NCI-H146 treated with DMSO at 0.1 percent for 48 hours (cell line): ENCODE data around the gene SLC6A17.
A peak's percentile ranks its signal among the peaks of the same experiment; 100 is the strongest.

Experiments
- DNase-seq: peaks from one replicate; lab custom pipeline; 2025; ENCODE audit not compliant: unreplicated experiment; lab: John Stamatoyannopoulos, UW

SLC6A17 gene

DNA sequence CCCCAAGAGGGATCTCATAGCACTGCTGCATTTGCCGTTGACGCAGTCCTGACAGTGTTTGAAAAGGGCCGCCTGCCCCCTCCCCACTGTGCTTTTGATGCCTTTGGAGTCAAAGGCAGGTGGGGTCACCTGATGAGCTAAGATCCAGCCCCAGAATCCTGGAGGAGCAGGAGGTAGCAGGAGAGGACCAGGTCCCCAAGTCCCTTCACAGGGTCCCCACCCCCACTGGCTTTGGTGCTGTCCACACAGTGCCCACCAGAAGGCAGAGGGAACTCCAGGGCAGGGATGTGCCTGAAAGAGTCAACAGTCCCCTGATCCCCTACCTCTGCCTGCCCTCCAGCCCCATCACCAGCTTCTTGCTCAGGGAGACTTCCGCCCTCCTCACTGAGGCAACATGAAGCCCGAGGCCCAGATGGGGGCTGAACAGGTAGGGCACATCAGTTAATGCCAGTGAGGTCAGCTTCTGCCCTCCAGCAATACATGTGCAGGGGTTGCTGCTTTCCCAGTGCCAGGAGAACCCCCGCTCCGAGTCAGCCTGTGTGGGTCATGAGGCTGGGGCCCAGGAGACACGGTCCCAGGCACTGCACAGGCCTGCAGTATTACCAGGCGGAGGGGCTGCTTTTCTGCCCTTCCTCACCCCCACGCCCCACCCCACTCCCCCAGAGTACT lies 51.0 kb downstream of the SLC6A17 start:
- no peak for DNase-seq

DNA sequence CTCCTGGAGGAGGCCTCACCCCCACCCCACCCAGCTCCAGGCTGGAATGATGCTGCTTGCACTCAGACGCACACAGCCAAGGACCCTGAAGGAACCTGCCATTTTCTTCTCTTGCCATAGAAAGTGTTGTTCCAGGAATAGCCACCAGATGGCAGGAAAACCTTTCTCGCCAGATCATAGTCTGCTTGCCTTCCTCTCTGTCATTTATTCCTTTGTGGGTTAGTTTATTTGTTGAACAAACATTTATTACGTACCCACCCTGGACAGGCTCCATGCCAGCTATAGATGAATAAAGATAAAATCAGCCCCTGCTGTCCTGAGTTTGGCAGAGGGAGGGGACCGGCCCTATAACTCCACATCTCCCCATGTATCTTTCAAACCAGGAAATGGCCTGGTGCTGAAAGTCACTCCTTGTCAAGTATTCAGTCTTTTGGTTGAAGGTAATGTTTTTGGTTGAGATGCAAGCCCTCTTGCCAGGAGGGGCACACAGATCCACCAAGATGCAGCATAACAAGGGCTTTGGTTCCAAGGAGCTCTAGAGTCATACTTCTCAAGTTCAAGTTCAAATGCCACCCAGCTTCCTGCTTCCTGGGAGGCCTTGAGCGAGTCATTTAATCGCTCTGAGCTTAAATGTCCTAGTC lies 52.8 kb downstream of the SLC6A17 start:
- peak; percentile 54 for DNase-seq

DNA sequence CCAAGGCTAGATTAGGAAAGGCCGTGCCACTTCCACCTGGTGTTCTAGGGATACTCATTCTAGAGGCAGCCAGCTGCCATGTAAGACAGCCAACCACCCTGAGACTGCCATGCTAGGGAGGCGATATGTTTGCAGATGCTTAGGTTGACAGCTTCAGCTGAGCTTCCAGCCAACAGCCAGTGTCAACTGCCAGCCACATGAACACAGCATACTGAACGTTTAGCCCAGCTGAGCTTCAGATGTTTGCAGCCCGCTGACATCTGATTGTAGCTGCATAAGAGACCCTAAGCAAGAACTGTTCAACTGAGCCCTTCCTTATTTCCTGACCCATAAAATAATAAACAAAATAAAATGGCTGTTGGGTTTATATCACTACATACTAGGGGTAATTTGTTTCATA lies 54.9 kb downstream of the SLC6A17 start:
- no peak for DNase-seq

DNA sequence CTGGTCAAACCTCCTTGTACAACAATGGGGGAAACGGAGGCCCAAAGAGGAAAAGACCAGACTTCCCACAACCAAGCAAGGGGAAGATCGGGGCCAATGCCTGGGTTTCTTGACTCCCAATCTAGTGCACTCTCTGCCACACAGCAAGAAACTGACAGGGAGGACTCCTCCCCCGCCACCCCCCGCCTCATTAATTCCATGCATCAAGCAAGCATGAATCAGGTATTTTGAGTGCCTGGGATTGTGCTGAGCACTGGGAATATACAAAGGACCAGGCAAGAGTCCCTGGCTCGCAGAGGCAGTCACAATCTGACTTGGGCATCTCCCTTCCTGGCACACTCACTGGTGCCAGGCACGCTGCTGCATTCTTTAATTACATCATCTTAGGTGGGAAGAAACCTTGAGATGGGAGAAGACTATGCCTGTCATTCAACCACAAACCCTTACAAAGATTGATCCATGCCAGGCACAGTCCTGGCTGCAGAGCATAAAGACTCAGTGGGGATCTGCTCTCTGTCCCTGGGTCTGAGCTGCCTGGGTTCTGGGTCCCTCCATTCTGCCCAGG lies 55.4 kb downstream of the SLC6A17 start:
- DNase-seq, result no peak

DNA sequence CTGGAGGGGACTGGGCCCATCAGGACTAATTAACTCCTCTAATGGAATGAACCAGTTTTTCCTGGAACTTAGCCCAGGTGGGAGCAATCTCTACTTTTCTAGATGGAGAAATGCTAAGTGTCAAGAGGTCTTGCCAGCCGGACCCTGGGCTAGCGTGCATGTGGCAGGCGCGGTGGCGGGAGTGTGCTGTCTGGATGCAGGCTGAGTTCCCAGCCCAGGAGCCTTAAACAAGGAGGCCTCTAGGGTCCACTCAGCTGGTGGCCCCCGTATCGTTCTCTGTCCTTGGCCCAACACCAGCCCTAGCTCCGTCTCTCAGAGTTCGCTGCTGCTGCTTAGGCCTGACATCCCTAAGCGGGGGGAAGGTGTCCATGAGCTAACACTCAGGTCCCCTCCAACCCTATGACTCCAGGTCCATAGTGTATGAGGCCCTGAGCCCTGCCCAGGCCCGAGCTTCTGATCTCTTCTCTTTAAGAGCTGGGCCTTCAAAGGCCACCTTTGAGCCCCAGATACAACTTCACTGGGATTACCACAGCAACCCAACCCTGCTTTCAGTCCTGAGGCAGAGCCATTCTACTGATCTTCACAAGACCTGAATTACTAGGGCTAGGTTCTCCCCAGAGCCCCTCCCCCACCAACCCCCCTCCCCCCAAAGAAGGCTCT lies 56.1 kb downstream of the SLC6A17 start:
- no peak for DNase-seq

DNA sequence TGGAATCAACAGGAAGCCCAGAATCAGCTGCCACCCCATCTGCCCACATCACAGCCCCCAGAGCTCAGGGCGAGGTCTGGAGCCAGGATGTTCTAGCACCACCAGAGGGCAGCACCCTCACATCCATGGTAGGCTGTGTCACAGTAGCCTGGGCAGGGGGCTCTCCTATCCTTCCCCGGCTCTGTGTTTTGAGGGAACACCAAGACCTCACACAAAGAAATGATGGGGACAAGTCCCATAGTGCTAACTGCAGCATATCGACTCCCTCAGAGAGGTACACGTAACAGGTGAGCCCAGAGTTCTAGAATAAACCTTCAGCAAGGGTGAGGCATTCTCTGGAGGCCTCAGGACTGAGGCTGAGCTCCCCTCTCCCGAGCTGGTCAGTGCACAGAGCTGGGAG lies 57.5 kb downstream of the SLC6A17 start:
- peak; percentile 36 for DNase-seq

DNA sequence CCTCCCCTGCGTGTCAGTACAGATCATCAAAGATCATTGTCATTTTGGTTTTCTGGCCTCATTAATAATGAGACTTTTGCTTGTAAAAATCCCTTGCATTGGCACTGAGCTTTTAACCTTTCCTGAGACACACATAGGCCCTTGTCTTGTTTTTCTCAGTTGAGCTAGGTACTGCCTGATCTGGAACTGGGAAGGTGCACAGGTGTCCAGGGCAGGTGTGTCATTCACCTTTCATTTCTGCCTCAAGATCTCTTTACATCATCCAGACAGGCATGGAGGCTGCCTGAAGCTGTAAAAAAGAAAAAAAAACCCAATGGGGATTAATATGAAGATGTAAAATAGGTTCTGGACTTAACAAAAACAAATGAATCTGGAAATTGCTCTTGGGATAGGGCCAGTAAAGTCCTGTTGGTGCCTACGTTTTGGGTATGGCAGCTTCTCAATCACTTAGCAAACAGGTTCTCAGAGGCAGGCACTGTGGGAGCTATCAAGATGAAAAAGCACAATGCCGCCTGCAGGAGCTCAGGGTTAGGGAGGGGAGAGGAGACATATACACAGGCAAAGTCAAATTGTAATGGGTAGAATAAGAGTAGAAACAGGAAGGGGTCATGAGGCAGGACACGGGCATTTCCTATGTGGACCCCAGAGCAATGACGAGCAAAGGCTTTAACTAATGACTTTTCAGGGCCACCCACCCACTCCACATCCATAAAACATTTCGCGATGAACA lies 58.8 kb downstream of the SLC6A17 start:
- peak; percentile 5 for DNase-seq

DNA sequence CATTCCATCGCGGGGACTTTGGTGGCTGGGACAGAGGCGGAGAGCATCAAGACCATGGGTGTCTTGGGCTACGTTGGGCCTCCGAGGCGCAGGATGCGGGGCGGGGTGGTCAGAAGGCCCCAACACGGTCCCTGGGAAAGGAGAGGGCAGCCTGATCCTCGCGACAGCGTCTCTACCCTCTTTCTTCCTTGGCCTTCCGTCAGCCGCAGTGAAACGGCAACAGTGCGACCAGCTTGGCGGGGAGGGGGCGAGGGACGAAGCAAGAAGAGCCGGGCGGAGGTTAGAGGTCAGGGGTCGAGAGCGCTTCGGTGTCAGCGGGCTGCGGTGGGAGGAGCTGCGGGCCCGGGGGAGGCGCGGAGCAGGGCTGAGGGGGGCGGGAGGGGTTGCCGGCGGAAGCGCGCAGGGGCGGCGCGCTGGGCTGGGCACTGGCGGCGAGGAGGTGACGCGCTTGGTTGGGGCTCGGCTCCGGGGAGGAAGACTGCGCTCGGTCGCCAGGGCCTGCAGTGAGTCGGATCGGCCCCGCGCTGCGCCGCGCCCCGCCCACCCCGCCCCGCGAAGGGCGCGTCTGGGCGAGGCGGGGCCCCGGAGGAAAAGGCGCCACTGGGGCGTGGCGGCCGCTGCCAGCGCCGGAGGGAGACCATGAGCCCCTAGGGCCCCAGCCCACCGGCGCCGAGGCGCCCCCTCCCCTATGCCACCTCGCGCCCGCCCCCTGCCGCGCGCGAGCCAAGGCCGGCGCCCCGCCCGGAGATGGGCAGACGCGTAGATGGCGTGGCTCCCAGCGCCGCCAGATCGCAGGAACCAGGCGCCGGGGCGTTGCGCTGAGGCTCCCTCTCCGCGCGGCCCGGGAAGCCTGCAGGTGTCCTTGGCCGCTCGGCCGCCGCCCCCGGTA lies 59.7 kb downstream of the SLC6A17 start, which contains the start of gene KCNC4:
Gene KCNC4 (plus strand): TSS at position 600 of the 889 bp plus-strand sequence. CDS start 1,186 bp downstream, outside the sequence.
- peak; percentile 78 for DNase-seq

DNA sequence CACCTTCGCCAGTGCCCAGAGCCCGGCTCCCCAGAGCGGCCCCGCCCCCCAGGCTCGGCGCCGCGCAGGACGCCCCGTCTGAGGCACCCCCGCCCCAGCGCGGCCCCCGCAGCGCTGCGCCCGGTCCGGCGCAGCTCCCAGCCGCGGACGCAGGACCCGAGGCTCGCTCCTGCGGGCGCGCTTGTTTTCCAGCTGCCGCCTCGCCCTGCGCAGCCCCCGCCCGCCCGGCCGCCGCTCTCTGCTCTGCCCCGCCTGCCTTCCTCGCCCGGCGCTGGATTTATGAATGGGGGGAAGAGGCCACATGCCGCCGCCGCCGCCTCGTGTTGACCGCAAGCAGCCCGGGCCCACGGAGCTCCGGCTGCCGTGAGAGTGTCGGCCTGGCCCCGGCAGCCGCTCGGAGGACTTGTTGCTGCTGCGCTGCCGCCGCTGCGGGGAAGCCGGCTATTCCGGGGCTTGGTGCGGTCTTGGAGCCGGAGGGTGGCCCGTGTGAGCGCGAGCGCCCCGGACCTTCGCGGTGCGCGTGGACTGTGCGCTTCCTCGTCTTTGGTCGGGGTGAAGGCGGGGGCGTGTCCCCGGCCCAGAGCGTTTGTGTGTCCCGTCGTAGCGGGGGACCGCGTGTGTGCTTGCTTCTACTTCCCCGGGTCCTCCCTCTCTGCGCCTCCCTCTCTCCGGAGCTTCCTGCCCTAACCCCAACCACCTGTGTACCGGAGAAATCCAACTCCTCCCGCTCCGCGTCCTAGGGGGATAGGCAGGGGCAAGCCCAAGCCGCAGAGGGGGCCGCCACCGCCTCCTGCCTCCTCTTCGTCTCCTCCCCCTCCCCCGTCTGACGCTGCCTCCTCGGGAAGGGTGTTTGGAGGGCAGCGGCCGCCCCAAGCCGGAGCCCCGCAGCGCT lies 60.6 kb downstream of the SLC6A17 start:
- DNase-seq, result peak; percentile 28

DNA sequence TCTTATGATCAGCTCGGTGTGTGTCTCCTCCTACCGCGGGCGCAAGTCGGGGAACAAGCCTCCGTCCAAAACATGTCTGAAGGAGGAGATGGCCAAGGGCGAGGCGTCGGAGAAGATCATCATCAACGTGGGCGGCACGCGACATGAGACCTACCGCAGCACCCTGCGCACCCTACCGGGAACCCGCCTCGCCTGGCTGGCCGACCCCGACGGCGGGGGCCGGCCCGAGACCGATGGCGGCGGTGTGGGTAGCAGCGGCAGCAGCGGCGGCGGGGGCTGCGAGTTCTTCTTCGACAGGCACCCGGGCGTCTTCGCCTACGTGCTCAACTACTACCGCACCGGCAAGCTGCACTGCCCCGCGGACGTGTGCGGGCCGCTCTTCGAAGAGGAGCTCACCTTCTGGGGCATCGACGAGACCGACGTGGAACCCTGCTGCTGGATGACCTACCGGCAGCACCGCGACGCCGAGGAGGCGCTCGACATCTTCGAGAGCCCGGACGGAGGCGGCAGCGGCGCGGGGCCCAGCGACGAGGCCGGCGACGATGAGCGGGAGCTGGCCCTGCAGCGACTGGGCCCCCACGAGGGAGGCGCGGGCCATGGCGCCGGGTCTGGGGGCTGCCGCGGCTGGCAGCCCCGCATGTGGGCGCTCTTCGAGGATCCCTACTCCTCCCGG lies 61.3 kb downstream of the SLC6A17 start:
- no peak for DNase-seq

DNA sequence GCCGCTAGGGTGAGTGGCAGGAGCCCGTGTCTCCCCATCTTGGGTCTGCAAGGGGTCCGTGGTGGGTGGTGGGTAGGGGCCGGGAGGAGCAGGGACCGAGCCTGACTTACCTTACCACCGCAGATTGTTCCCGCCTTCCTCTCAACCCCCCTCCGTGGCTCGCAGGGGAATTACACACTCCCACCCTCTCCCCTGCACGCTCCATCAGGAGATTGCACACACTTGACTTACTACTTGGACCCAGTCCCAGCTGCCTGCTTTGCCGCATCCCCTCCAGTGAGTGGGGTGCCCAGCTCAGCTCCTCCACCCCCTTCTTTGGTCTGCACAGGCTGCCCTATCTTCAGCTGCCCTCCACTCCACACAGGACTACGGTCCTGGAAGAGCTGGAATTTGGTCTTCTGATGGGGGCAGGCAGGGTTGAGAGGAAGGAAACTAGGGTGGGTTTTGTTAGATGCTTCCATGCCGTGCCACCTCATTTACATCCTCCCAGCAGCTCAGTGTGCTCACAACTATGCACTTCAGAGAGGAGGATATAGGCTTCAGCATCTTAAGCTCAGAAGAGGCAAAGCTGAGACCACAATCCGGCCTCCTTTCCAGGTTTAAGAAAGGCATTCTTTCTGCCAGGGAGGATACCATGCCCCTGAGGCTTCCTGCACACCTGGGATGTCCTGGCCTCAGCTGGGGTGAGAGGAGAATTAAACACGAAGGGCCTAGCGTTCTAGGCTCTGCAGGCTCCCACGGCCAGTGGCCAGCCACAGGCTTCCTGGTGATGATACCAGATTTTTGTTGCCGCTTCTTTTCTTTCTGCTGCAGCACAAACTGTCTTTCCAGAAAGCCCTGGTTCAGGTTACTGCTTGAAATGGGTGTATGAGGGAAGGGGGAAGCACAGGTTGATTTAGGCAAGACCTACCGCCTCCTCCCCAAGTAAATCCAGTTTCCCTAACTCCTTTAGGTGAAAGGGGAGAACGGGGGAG lies 62.2 kb downstream of the SLC6A17 start:
- DNase-seq, result no peak

DNA sequence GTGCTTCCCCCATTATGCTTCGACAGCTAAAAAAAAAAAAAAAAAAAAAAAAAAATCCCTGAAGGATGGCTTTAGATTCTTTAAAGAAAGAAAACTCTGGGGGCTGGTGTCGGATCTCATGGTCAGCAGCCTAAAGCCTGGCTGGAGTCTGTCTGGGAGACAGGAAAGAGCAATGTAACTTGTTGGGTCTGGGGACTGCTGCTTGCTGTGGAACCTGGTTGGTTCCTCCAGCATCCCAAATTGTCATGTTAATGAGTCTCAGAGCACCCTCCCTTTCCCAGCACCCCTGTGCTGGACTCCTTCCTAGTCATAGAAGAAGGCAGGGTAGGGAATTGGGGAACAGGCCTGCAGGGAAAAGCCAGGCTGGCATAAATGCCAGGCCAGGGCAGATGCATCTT lies 62.8 kb downstream of the SLC6A17 start:
- no peak for DNase-seq

DNA sequence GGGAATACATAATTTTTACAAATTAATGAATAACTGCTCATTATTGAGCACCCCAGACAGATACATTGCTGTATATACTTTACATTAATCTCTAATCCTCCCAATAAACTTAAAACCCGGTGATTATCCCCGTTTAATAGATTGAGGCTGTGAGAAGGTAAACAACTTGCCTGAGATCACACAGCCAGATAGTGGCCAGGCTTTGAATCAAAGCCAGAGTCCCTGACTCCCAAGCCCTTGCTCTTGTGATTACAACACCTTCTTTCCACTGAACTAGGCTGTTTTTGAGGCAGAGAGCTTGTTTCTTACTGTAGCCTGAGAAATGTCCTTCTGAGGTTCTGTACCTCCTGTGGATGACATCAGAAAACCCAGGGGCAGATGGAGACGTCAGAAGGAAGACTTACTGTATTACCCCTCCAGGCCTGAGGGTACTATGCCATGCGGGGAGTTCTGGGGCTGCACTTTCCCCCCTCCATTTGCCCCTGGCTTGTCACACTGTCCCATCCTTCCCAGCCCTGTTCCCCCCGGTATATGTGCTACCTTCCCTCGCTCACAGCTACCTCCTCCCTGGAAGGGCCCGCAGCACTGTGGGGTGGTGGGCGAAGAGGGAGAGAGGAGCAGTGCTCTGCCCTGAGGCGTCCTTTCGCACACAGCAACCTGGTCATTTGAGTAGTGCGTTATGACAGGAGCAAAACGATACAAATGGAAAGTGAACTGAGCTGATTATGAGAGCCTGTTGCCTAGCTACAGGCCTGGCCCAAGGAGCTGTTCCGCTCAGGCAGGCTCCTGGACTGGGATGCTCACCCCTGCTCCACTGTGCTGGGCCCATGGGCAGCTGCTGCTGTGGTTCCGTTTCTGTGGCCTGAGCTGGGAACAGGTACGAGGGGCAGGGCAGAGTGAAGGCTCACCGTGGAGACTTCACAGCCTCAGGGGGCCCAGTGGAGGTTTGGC lies 64.4 kb downstream of the SLC6A17 start:
- DNase-seq, result no peak

DNA sequence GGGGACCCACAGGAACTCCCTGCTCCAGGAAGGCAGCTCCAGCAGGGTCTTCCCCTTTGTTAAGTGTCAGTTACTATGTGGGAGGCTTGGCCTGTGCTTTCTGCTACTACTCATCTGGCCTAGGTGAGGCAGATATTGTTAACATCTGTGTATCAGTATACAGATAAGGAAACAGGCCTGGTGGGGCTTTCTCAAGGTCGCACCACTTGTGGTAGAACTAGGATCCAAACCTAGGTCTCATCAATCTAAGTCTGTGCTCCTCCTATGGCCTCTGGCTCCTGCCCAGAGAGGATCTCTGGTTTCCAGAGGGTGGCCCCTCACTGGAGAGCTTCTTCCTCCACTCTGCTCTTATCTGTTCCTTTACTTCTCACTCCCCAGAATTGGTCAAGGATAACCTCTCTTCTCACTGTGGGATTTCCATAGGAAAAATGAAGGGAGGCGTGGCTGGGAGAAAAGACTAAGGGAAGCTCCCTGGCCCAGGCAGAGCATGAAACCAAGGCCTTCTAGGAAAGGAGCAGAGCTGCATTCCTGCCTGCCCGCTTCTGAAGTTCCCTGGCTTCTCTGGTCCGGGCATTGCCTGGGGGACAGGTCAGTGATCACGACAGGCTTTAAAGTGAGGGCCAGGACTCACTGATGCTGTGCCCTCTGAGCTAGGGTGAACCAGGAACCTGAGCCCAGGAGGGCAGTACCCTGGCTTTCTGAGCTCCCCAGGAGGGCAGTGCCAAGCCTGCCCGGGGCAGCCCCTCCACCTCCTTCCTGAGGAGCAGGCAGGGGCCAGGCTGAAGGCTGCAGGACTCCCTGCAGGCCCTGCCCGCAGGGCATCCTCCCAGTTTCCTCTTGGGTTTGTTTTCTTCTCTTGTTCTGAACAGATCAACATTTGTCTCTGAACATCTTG lies 65.6 kb downstream of the SLC6A17 start:
- no peak for DNase-seq

DNA sequence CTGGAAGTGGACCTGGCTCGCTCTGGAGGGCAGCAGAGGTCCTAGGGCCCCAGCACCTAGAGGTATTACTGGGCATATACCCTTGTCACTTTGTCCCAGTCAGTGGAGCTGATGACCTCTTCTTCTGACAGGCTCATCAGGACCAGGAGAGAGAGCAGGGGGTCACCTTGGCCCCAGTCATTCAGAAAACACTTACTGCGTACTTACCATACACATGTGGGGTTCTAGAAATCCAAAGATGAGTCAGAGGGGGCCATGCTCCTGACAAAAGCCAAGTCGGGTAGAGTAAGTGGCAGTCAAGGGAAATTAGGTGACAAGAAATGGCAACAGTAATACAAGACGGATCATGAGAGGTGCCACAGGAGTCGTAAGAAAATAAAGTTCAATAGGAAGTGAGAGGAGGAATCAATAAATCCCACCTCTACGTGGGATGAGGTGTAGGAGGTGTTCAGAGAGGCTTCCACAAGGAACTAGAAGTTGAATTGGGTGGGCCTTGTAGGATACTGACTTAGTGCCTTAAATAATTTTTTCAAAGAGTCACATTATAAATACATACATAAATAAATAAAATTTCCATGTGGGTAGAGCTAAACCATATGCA lies 66.7 kb downstream of the SLC6A17 start:
- no peak for DNase-seq
